HepG2 (cell line): Measurements from ENCODE around the gene MXD1. TPM values are rescaled to one million over a fixed set of nuclear protein-coding genes. Genes with fewer than 3 reads are reported as not detected.

Experiments
- ATAC-seq: fragments of 200-7000 bp; cut with Tn5 transposase; 3 replicates; pipeline ENCODE4 v1.9.1; 2020; ENCODE audit warnings: mild to moderate bottlenecking, moderate library complexity
- BruUV-seq: library from RNA; stranded (reverse); fragments of 400-500 nt; replicated peaks from 2 replicates; lab custom pipeline; 2021; lab: Mats Ljungman, UMichigan
- CTCF ChIA-PET: fragments of 300-600 bp; formaldehyde crosslinking; extraction: SDS; loops from one replicate; lab custom pipeline; 2021; ENCODE audit warnings: low total read pairs, inconsistent platforms, low intra/inter-chr PET ratio; lab: Yijun Ruan, JAX
- POLR2A ChIA-PET: fragments of 350-600 bp; sonication (Branson Sonifier 250); formaldehyde crosslinking; loops from one replicate; lab custom pipeline; 2020; ENCODE audit warnings: antibody characterized with exemption, inconsistent platforms; lab: Yijun Ruan, JAX
- DNase-seq: peaks from one replicate; pipeline ENCODE4 v3.0.0-alpha.2; 2015; ENCODE audit warnings: low spot score
- FAIRE-seq: peaks from 3 replicates; lab custom pipeline; 2011; peaks lifted over from hg19 to GRCh38; lab: Jason Lieb, UNC
- H2AFZ ChIP-seq: one replicate; pipeline ENCODE4 v1.6.1; 2011; ENCODE audit warnings: low read length, inconsistent platforms
- H3K27ac ChIP-seq: fragments of 300-600 bp; 3 replicates; pipeline ENCODE4 v1.8.0; 2011; ENCODE audit warnings: mixed run types, mild to moderate bottlenecking, mixed read lengths, low read length, inconsistent platforms; ENCODE audit not compliant: insufficient read depth; ENCODE audit errors: extremely low read length
- H3K27me3 ChIP-seq, 2 experiments: fragments of 200-600 bp in 1 of 2; 2 replicates in 1 of 2; 3 replicates in 1 of 2; pipeline versions ENCODE4 v1.6.0 to v1.8.0; 2011; ENCODE audit warnings: low read length in 2 of 2, mild to moderate bottlenecking in 2 of 2, moderate library complexity in 2 of 2, inconsistent platforms in 1 of 2; ENCODE audit not compliant: insufficient read depth in 2 of 2, control insufficient read depth in 1 of 2
- H3K36me3 ChIP-seq, 2 experiments: fragments of 200-600 bp in 1 of 2; replicated peaks in 1 of 2; 2 replicates in 1 of 2; 3 replicates in 1 of 2; pipeline versions ENCODE4 v1.5.1 to v1.8.0; 2011; ENCODE audit warnings: low read length in 2 of 2, inconsistent platforms in 1 of 2; ENCODE audit not compliant: insufficient read depth in 2 of 2, control insufficient read depth in 1 of 2
- H3K4me1 ChIP-seq: 2 replicates; pipeline ENCODE4 v1.5.1; 2012; ENCODE audit warnings: low read length, inconsistent platforms; ENCODE audit not compliant: insufficient read depth
- H3K4me2 ChIP-seq: 2 replicates; pipeline ENCODE4 v1.6.0; 2011; ENCODE audit warnings: low read depth, low read length, inconsistent platforms
- H3K4me3 ChIP-seq, 3 experiments: fragments of 200-600 bp in 1 of 3; sonication (generic), shearing (Covaris generic) in 1 of 3; replicated peaks in 1 of 3; 2 replicates each; pipeline ENCODE4 v1.5.1; 2011 to 2016; ENCODE audit warnings: low read length in 3 of 3, inconsistent platforms in 2 of 3, low read depth in 2 of 3, mild to moderate bottlenecking in 2 of 3, control low read depth in 1 of 3, mixed read lengths in 1 of 3; ENCODE audit not compliant: insufficient read depth in 1 of 3
- H3K79me2 ChIP-seq: one replicate; pipeline ENCODE4 v1.6.1; 2011; ENCODE audit warnings: low read length, inconsistent platforms; ENCODE audit not compliant: insufficient read depth
- H3K9ac ChIP-seq: 2 replicates; pipeline ENCODE4 v1.6.0; 2011; ENCODE audit warnings: mild to moderate bottlenecking, low read depth, low read length, inconsistent platforms; ENCODE audit not compliant: insufficient read depth
- H3K9me3 ChIP-seq: 2 replicates; pipeline ENCODE4 v1.5.1; 2012; ENCODE audit warnings: mild to moderate bottlenecking, low read length
- H4K20me1 ChIP-seq: 2 replicates; pipeline ENCODE4 v1.6.0; 2011; ENCODE audit warnings: inconsistent platforms, mild to moderate bottlenecking, low read length, moderate library complexity; ENCODE audit not compliant: insufficient read depth
- ARNT2 ChIP-seq: sonication (generic); formaldehyde crosslinking; IDR thresholded peaks from 2 replicates; pipeline ENCODE4 v1.8.0; 2022; ENCODE audit warnings: mild to moderate bottlenecking, low read depth, missing genetic modification reagents, moderate library complexity
- BHLHE40 ChIP-seq: IDR thresholded peaks from 2 replicates; pipeline ENCODE4 v1.6.1; 2011; ENCODE audit warnings: low read length, improper control_type of control experiment
- CBFB ChIP-seq: sonication (generic); formaldehyde crosslinking; IDR thresholded peaks from 2 replicates; pipeline ENCODE4 v1.4.0; 2020; ENCODE audit warnings: missing genetic modification reagents
- EZH2 ChIP-seq: conservative IDR thresholded peaks from 2 replicates; pipeline ENCODE4 v1.6.1; 2012; ENCODE audit warnings: mild to moderate bottlenecking, low read depth, low read length, moderate library complexity
- MTERF4 ChIP-seq: sonication (generic); formaldehyde crosslinking; IDR thresholded peaks from 2 replicates; pipeline ENCODE4 v1.8.0; 2023; ENCODE audit warnings: mild to moderate bottlenecking, missing genetic modification reagents
- NFKB2 ChIP-seq: sonication (generic); formaldehyde crosslinking; IDR thresholded peaks from 2 replicates; pipeline ENCODE4 v1.4.0; 2020; ENCODE audit warnings: missing genetic modification reagents, borderline replicate concordance
- NKX3-1 ChIP-seq: sonication (generic); formaldehyde crosslinking; IDR thresholded peaks from 2 replicates; pipeline ENCODE4 v1.5.0; 2020; ENCODE audit warnings: missing genetic modification reagents
- NR2F6 ChIP-seq, 2 experiments: IDR thresholded peaks; 2 replicates each; pipeline ENCODE4 v1.6.1; 2016; ENCODE audit warnings: antibody characterized with exemption in 1 of 2, mild to moderate bottlenecking in 1 of 2
- SAFB2 ChIP-seq: sonication (generic); formaldehyde crosslinking; IDR thresholded peaks from 2 replicates; pipeline ENCODE4 v1.5.1; 2020; ENCODE audit warnings: missing genetic modification reagents, low read depth, mild to moderate bottlenecking, borderline replicate concordance
- ZBTB38 ChIP-seq: sonication (generic); formaldehyde crosslinking; IDR thresholded peaks from 2 replicates; pipeline ENCODE4 v1.5.1; 2020; ENCODE audit warnings: mild to moderate bottlenecking, missing genetic modification reagents
- ZBTB7A ChIP-seq: sonication (generic); formaldehyde crosslinking; IDR thresholded peaks from 2 replicates; pipeline ENCODE4 v1.8.0; 2022; ENCODE audit warnings: mild to moderate bottlenecking, missing genetic modification reagents
- ZNF687 ChIP-seq: sonication (generic); formaldehyde crosslinking; IDR thresholded peaks from 2 replicates; pipeline ENCODE4 v1.5.1; 2020; ENCODE audit warnings: mild to moderate bottlenecking, missing genetic modification reagents, moderate library complexity
- ZNF709 ChIP-seq: sonication (generic); formaldehyde crosslinking; IDR thresholded peaks from 2 replicates; pipeline ENCODE4 v1.5.0; 2020; ENCODE audit warnings: mild to moderate bottlenecking, missing genetic modification reagents
- ZNF781 ChIP-seq: sonication (generic); formaldehyde crosslinking; IDR thresholded peaks from 2 replicates; pipeline ENCODE4 v1.5.1; 2020; ENCODE audit warnings: borderline replicate concordance, mild to moderate bottlenecking, missing genetic modification reagents; ENCODE audit errors: not compliant biosample characterization
- WGBS: methylation state at CpG from one replicate; pipeline ENCODE4 v1.1.6; 2017; ENCODE audit warnings: low lambda C conversion rate; 5-methylcytosine and 5-hydroxymethylcytosine counted together
- in situ Hi-C: cut with HindIII; loops from 2 replicates; pipeline ENCODE4 v1.10.0; 2017; ENCODE audit warnings: low pct_unique_long_range_greater_than_20kb; ENCODE audit not compliant: extremely low pct_ligation_motif_present
- intact Hi-C: fragments of 100-400 bp; cut with micrococcal nuclease; formaldehyde crosslinking; loops from one replicate; pipeline ENCODE4 v1.10.0; 2022; ENCODE audit not compliant: unreplicated experiment
- polyA plus RNA-seq, 8 experiments: library from polyadenylated mRNA; depleted of rRNA in 3 of 8; stranded (reverse) in 7 of 8; unstranded in 1 of 8; fragments of >200 nt; fragmentation: Illumina TruSeq in 4 of 8; extraction: Trizol in 4 of 8; gene quantifications; 2 replicates each; pipeline versions ENCODE4 v1.2.1 to v1.2.3, GENCODE V29; 2011 to 2016; ENCODE audit warnings: low read depth in 4 of 8, missing spikeins in 1 of 8, mixed read lengths in 1 of 8; ENCODE audit not compliant: insufficient read depth in 1 of 8
- total RNA-seq, 5 experiments: library from RNA; depleted of rRNA; stranded (reverse); fragments of >200 nt; fragmentation: Illumina TruSeq; extraction: Trizol; gene quantifications; 2 replicates each; pipeline ENCODE4 v1.2.3, GENCODE V29; 2016; ENCODE audit warnings: low read depth in 1 of 5

The MXD1 gene
- total and polyA plus RNA-seq, 2 of the 13 experiments (the other 11 are each of a cell fraction or from before 2014, with no cell fraction given) = 6.4 to 14.9 TPM

DNA sequence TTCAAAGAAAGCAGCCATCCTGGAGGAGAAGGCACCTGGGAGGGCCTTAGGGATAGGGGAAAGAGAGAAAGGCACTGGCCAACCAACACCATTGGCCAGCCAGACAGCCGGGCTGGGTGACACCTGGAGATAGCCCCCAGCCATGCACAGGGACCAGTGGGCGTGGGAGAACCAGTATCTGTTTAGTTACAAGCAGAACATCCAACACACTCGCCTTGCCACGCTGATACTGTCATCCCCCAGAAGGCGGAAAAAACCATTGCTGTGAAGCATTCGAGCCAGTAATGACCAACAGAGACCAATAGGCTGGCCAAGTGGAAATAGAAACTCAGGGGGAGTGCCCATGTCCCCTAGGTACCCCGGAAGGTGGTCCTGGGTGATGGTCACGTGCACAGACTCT, 31.0 kb downstream of the MXD1 start:
- Histone ChIP-seq H2AFZ (no peak overlapping the region), H3K27ac (peak overlapping the region; percentile 51), H4K20me1 (no peaks in the 10 kb centered on the region), H3K27me3 (no peaks in the 10 kb centered on the region), H3K4me1 (peaks cover 42% of the 10 kb centered on the region), H3K9ac (peak overlapping the region; percentile 51; the same call in 1 of the 2 replicates), H3K36me3 (peaks cover 0 to under 1% of the 10 kb centered on the region in 2 experiments; a peak in 3 of 5 replicates), H3K9me3 (no peaks in the 10 kb centered on the region), H3K79me2 (no peaks in the 10 kb centered on the region), H3K4me3 (peak overlapping the region in 1 of 3 experiments; percentile 59; a peak in 1 of 6 replicates), H3K4me2 (peak overlapping the region; percentile 99)
- ATAC-seq (peak; percentile 2; the same call in 2 of the 3 replicates), FAIRE-seq (no peak), DNase-seq (no peak)
- BruUV-seq = no TSS peak
- POLR2A ChIA-PET = interaction anchor here (1.0 to 5.1 kb wide), 5 partner anchors 9 to 197 kb away, joined by 3 to 77 read pairs (median 4); partner anchors contain the start of gene MXD1
- intact Hi-C loops (loop anchor here (1.0 kb wide), 2 partner anchors 32 to 196 kb away; no protein-coding TSS in a partner anchor), in situ Hi-C loops (no loop called here)
- TF ChIP-seq CBFB (CRISPR knock-in tag) = no peak
- TF ChIP-seq BHLHE40 = 0 out of 2 replicates have a peak, but pooled peaks have one; percentile 23
- no peak for TF ChIP-seq NKX3-1 (CRISPR knock-in tag)
- TF ChIP-seq ZNF709 (CRISPR knock-in tag) = 0 out of 2 replicates have a peak, but pooled peaks have one; percentile 29
- TF ChIP-seq SAFB2 = no peak
- TF ChIP-seq ZNF781 (CRISPR knock-in tag) = no peak
- no peak for TF ChIP-seq NR2F6 (IDR thresholded peaks at IDR 0.05)
- 0 out of 2 replicates have a peak, but pooled peaks have one; percentile 12 for TF ChIP-seq NR2F6 (CRISPR knock-in tag; IDR thresholded peaks at IDR 0.05)
- no peak for TF ChIP-seq EZH2
- peak; percentile 57; the same call in 1 of the 2 replicates for TF ChIP-seq MTERF4 (CRISPR knock-in tag)
- peak; percentile 26; the same call in 1 of the 2 replicates for TF ChIP-seq ZBTB7A (CRISPR knock-in tag)
- TF ChIP-seq NFKB2 (CRISPR knock-in tag) = peak; percentile 32; the same call in 1 of the 2 replicates
- peak; percentile 32; the same call in 1 of the 2 replicates for TF ChIP-seq ZBTB38 (CRISPR knock-in tag)
- TF ChIP-seq ZNF687 = peak; percentile 35; the same call in 1 of the 2 replicates
- TF ChIP-seq ARNT2 (CRISPR knock-in tag) = 0 out of 2 replicates have a peak, but pooled peaks have one; percentile 27
- CTCF ChIA-PET = no interaction called here
- 72% methylated on average over 8 of the region's 8 CpGs for WGBS
